Occipital lobe (tissue), 2 donors: Measurements from ENCODE around the gene AKR1D1. TPM values are rescaled to one million over a fixed set of nuclear protein-coding genes. Genes with fewer than 3 reads are reported as not detected.
"Not testable (repeated sequence)": the region's sequence is repeated elsewhere in the genome, so short reads cannot be mapped to it uniquely, and the experiment has no call there.

Experiments
- DNase-seq: peaks from one replicate; lab custom pipeline; 2025; lab: John Stamatoyannopoulos, UW
- total RNA-seq: library from RNA; depleted of rRNA; stranded (reverse); fragments of >200 nt; gene quantifications from one replicate; pipeline ENCODE4 v1.2.3, GENCODE V29; 2014

Gene AKR1D1
- total RNA-seq, 1 donor from 2014 or later = not detected

DNA sequence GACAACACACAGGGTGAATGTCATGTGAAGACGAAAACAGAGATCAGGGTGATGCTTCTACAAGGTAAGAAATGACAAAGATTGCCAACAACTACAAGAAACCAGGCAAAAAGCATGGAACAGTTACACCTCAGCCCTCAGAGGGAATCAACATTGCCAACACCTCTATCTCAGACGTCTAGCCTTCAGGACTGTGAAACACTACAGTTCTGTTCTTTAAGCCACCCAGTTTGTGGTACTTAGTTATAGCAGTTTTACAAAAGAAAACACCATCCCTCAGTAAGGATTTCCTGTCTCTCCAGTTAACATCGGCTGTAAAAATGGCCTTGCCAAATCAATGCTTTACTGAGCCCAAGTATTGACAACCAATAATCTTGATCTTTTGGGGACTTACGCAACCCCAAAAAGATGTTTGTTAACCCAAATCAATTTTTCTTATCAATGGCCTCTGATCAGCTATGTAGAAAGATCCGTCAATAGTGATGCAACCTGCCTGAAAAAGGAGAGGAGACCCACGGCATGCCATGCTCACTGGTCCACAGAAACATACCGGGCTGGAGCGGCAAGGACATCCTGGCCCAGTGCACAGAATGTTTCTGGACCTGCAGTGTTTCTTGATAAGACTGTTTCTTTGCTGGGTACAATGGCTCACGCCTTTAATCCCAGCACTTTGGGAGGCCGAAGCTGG is 44.0 kb downstream of the AKR1D1 start:
- no peak for DNase-seq

- no peak for DNase-seq
Observed at GRCh38 chr7:138122162-138122561, 45.9 kb downstream of the AKR1D1 start.

DNA sequence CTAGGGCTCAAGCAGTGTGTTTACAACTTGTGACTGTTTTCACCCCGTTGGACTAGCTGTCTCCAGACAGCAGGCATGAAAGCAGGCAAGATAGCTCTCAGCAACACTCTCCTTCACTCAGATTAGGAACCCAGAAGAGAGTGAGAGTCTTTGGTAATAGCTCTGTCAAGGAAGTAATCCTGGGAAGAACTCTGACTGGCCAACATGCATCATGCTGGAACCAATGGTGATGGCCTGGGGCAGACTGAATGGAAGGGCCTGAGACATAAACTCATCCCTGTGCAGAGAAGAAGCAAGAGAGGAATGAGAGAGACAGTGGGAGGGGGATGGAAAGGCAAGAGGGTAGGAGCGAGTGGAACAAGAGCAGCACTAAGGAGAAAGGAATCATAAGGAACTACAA is 48.9 kb downstream of the AKR1D1 start:
- DNase-seq = no peak

- DNase-seq = no peak
Observed at GRCh38 chr7:138125598-138126111, 49.4 kb downstream of the AKR1D1 start.

GRCh38 chr7:138126928-138127327 is 50.7 kb downstream of the AKR1D1 start:
- DNase-seq = no peak

- no peak for DNase-seq
Observed at GRCh38 chr7:138127996-138128395, 51.7 kb downstream of the AKR1D1 start.

- DNase-seq = no peak
Observed at GRCh38 chr7:138129551-138130165, 53.4 kb downstream of the AKR1D1 start.

GRCh38 chr7:138137423-138138171 is 61.3 kb downstream of the AKR1D1 start:
- no peak for DNase-seq

GRCh38 chr7:138138244-138138643 is 62.0 kb downstream of the AKR1D1 start:
- DNase-seq = no peak

- no peak for DNase-seq
Observed at GRCh38 chr7:138142583-138143201, 66.4 kb downstream of the AKR1D1 start.

DNA sequence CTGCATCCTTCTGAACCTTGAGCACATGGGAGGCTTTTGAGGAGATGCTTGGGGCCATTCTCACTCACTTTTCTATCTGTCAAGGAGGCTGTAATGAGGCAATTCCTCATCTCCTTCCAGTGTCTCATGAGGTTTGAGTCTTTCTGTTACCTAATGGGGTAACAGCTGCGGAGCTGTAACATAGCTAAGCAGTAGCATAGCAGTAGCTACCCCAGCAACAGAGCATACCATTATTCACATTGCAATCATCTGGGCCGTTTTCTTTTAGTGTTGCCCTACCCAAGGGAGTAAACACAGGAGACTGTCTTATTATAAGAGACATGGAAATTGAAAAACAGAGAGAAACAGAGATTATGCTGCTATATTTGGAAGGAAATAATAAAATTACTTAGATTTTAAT is 68.7 kb downstream of the AKR1D1 start:
- no peak for DNase-seq

- DNase-seq = not testable (repeated sequence)
Observed at GRCh38 chr7:138146221-138146620, 70.0 kb downstream of the AKR1D1 start.

DNA sequence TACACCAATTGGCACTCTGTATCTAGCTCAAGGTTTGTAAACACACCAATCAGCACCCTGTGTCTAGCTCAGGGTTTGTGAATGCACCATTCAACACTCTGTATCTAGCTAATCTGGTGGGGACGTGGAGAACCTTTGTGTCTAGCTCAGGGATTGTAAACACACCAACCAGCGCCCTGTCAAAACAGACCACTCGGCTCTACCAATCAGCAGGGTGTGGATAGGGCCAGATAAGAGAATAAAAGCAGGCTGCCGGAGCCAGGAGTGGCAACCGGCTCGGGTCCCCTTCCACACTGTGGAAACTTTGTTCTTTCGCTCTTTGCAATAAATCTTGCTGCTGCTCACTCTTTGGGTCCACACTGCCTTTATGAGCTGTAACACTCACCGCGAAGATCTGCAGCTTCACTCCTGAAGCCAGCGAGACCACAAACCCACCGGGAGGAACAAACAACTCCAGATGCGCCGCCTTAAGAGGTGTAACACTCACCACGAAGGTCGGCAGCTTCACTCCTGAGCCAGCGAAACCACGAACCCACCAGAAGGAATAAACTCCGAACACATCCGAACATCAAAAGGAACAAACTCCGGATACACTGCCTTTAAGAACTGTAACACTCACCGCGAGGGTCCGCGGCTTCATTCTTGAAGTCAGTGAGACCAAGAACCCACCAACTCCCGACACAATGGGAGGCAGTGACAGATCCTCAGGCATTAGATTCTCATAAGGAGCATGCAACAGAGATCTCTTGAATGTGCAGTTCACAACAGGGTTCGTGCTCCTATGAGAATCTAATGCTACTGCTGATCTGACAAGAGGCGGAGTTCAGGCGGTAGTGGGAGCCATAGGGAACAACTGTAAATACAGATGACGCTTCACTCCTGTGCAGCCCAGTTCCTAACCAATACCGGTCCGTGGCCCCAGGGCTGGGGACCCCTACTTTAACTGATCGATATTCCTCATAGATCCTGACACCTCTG is 70.8 kb downstream of the AKR1D1 start:
- not testable (repeated sequence) for DNase-seq

DNA sequence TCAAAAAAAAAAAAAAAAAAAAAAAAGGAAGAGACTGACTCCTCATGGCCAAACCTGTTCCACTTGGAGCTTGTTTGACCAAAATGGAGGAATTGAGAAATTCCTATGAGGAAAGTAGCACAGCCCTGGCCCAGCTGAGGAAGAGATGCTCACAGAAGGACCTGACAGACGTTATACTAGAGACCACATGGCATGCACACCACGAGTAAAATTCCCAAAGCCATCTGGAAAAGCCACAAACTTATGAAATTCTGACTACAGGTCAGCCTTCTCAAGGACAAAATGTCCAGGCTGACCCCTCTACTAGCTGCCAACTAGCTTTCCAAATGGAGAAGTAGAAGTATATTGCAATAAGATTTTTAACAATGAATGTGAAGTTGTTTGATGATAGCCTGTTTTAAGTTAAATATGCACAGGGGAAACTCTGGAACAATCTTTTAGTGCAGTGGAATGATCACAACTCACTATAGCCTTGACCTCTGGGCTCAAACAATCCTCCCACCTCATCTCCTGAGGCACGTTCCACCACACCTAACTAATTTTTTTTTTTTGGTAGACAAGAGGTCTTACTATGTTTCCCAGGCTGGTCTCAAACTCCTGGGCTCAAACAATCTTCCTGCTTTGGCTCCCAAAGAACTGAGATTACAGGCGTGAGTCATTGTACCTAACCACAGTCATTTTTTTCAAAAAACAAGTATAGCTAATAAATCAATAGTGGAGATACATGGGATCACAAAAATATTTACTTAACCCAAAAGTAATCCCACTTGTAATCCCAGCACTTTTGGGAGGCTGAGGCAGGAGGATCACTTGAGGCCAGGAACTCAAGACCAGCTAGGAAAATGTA is 75.7 kb downstream of the AKR1D1 start:
- no peak for DNase-seq

- no peak for DNase-seq
Observed at GRCh38 chr7:138154661-138155060, 78.4 kb downstream of the AKR1D1 start.

- DNase-seq = no peak
Observed at GRCh38 chr7:138157702-138158101, 81.4 kb downstream of the AKR1D1 start.

DNA sequence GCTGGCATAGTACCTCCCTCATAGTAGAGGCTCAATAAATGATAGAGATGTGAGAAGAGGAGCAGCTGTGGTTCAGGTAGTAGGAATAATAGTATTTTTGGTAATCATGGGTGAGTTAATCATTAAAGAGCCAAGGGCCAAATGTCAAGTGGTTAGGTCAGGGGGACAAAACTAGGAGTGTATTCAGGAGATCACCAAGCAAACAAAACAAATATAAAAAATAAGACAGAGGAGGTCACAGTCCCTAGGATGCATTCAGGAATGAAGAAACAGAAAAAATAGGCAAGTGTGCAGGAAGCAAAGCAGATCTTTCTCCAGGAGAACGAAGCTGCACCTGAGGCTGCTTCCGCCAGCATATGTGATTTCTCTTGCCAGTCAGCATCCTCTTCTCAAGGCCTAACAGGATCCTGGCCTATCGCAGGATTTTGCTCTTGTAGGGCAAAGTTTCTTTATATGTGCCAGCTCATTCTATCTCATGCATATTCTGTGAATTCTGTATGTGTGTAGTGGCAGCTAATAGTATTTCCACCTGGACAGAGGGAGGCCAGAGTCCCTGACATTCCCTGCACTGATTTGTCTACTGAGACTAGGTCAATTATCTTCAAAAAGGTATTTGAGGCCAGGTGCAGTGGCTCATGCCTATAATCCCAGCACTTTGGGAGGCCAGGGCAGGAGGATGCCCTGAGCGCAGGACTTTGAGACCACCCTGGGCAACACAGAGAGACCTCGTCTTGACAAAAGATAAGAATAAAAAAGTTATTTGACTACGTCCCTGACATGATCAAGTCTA is 82.7 kb downstream of the AKR1D1 start:
- no peak for DNase-seq

- DNase-seq = peak; percentile 77
Observed at GRCh38 chr7:138161600-138162081, 85.4 kb downstream of the AKR1D1 start.

DNA sequence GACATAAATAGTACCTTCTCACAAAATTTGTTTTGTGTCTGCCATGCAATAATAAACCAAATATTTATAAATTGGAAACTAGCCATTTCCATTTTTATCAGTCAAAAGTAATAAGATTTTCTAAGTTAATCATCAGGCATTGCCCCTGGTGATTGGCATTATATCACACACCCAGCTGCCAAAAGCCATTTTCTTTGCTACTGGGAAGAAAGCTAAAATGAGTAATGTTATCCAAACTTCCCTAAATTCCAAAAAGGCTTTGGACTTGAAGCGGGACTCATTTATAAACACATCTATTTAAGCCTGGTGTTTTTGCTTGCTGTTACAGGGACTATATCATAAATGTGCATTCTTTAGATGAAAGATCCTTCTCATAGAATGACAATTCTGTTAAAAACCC is 86.0 kb downstream of the AKR1D1 start:
- DNase-seq = no peak
